WTC11 (cell line): ENCODE data around the gene AOX1.
"Not testable (repeated sequence)": the region's sequence is repeated elsewhere in the genome, so short reads cannot be mapped to it uniquely, and the experiment has no call there.

Source experiments
- ATF2 ChIP-seq: sonication (generic); formaldehyde crosslinking; IDR thresholded peaks from 2 replicates; pipeline ENCODE4 v1.8.1; 2022; ENCODE audit warnings: low read depth, missing genetic modification reagents, borderline replicate concordance
- ATF3 ChIP-seq: sonication (generic); formaldehyde crosslinking; conservative IDR thresholded peaks from 2 replicates; pipeline ENCODE4 v1.8.1; 2022; ENCODE audit warnings: mild to moderate bottlenecking, missing genetic modification reagents
- CTCF ChIP-seq: fragments of 200-600 bp; IDR thresholded peaks from 2 replicates; pipeline ENCODE4 v1.8.0; 2022; ENCODE audit warnings: antibody characterized with exemption
- E2F5 ChIP-seq: sonication (generic); formaldehyde crosslinking; IDR thresholded peaks from 2 replicates; pipeline ENCODE4 v1.8.1; 2022; ENCODE audit warnings: mild to moderate bottlenecking, moderate library complexity, missing genetic modification reagents
- ETV6 ChIP-seq: sonication (generic); formaldehyde crosslinking; IDR thresholded peaks from 2 replicates; pipeline ENCODE4 v1.8.1; 2022; ENCODE audit warnings: mild to moderate bottlenecking, missing genetic modification reagents
- FOXK1 ChIP-seq: sonication (generic); formaldehyde crosslinking; IDR thresholded peaks from 2 replicates; pipeline ENCODE4 v1.8.0; 2022; ENCODE audit warnings: mild to moderate bottlenecking, moderate library complexity, missing genetic modification reagents
- NFYB ChIP-seq: sonication (generic); formaldehyde crosslinking; conservative IDR thresholded peaks from 2 replicates; pipeline ENCODE4 v1.8.0; 2022; ENCODE audit warnings: low read depth, missing genetic modification reagents
- SMAD3 ChIP-seq: sonication (generic); formaldehyde crosslinking; IDR thresholded peaks from 2 replicates; pipeline ENCODE4 v1.8.0; 2022; ENCODE audit warnings: missing genetic modification reagents, mild to moderate bottlenecking, borderline replicate concordance
- SP1 ChIP-seq: sonication (generic); formaldehyde crosslinking; conservative IDR thresholded peaks from 2 replicates; pipeline ENCODE4 v1.8.1; 2022; ENCODE audit warnings: missing genetic modification reagents
- TEAD4 ChIP-seq: sonication (generic); formaldehyde crosslinking; IDR thresholded peaks from 2 replicates; pipeline ENCODE4 v1.8.0; 2022; ENCODE audit warnings: mild to moderate bottlenecking, missing genetic modification reagents
- USF2 ChIP-seq: sonication (generic); formaldehyde crosslinking; IDR thresholded peaks from 2 replicates; pipeline ENCODE4 v1.8.1; 2023; ENCODE audit warnings: mild to moderate bottlenecking, missing genetic modification reagents, moderate library complexity

- TF ChIP-seq CTCF; TEAD4 (CRISPR knock-in tag); ETV6 (CRISPR knock-in tag); NFYB (CRISPR knock-in tag); SP1 (CRISPR knock-in tag); USF2 (CRISPR knock-in tag); ATF2 (CRISPR knock-in tag); ATF3; E2F5 (CRISPR knock-in tag); SMAD3 (CRISPR knock-in tag); FOXK1 (CRISPR knock-in tag): not testable (repeated sequence)
These were observed 42.6 kb downstream of the AOX1 start for GRCh38 chr2:200628461-200628860.
